Kidney epithelial cell (primary cell): ENCODE results near the gene DSCAML1. TPM values are rescaled to one million over a fixed set of nuclear protein-coding genes. Genes with fewer than 3 reads are reported as not detected.
A peak's percentile ranks its signal among the peaks of the same experiment; 100 is the strongest.

Experiments
- DNase-seq: peaks from one replicate; pipeline ENCODE4 v3.0.0-alpha.2; 2010; ENCODE audit warnings: low read depth
- H3K27me3 ChIP-seq: 2 replicates; pipeline ENCODE4 v1.6.0; 2011; ENCODE audit warnings: low read length; ENCODE audit not compliant: control insufficient read depth, insufficient read depth
- H3K36me3 ChIP-seq: 2 replicates; pipeline ENCODE4 v1.5.1; 2011; ENCODE audit warnings: low read length; ENCODE audit not compliant: control insufficient read depth, insufficient read depth
- H3K4me3 ChIP-seq: 2 replicates; pipeline ENCODE4 v1.5.1; 2011; ENCODE audit warnings: low read depth, mild to moderate bottlenecking, control low read depth, low read length
- total RNA-seq: library from RNA; depleted of rRNA; stranded (reverse); fragments of >200 nt; gene quantifications from 2 replicates; pipeline ENCODE4 v1.2.3, GENCODE V29; 2015
- TF ChIP-seq, protein P1 (sequence below): IDR thresholded peaks from 2 replicates; pipeline ENCODE4 v1.5.1; 2011; ENCODE audit warnings: mild to moderate bottlenecking, moderate library complexity, low read length, control low read depth, inconsistent platforms; ENCODE audit not compliant: insufficient read depth, poor library complexity, severe bottlenecking

DSCAML1 gene
- total RNA-seq, 1 donor from 2014 or later: 3.1 TPM

- TF ChIP-seq, protein P1, sequence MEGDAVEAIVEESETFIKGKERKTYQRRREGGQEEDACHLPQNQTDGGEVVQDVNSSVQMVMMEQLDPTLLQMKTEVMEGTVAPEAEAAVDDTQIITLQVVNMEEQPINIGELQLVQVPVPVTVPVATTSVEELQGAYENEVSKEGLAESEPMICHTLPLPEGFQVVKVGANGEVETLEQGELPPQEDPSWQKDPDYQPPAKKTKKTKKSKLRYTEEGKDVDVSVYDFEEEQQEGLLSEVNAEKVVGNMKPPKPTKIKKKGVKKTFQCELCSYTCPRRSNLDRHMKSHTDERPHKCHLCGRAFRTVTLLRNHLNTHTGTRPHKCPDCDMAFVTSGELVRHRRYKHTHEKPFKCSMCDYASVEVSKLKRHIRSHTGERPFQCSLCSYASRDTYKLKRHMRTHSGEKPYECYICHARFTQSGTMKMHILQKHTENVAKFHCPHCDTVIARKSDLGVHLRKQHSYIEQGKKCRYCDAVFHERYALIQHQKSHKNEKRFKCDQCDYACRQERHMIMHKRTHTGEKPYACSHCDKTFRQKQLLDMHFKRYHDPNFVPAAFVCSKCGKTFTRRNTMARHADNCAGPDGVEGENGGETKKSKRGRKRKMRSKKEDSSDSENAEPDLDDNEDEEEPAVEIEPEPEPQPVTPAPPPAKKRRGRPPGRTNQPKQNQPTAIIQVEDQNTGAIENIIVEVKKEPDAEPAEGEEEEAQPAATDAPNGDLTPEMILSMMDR: no peak
- H3K36me3 ChIP-seq: no peaks in the 10 kb centered on the region
These were observed 28.6 kb upstream of the DSCAML1 start for GRCh38 chr11:117825538-117826189.

GRCh38 chr11:117824571-117825537 lies 27.8 kb upstream of the DSCAML1 start, which contains the start of gene FXYD2:
Gene FXYD2, minus strand, starts transcription at chr11:117824744. Its CDS starts 66 bp downstream, at chr11:117824678.
- Histone ChIP-seq H3K36me3 (no peaks in the 10 kb centered on the region), H3K27me3 (no peaks in the 10 kb centered on the region), H3K4me3 (peak within 1 kb of the TSS; percentile 56)
- no peak for DNase-seq
- TF ChIP-seq, protein P1: no peak

More at GRCh38 chr11:117825538-117826189, 28.6 kb upstream of the DSCAML1 start:
- Histone ChIP-seq H3K4me3 (no peak overlapping the region), H3K27me3 (no peaks in the 10 kb centered on the region)
- no peak for DNase-seq

DNA sequence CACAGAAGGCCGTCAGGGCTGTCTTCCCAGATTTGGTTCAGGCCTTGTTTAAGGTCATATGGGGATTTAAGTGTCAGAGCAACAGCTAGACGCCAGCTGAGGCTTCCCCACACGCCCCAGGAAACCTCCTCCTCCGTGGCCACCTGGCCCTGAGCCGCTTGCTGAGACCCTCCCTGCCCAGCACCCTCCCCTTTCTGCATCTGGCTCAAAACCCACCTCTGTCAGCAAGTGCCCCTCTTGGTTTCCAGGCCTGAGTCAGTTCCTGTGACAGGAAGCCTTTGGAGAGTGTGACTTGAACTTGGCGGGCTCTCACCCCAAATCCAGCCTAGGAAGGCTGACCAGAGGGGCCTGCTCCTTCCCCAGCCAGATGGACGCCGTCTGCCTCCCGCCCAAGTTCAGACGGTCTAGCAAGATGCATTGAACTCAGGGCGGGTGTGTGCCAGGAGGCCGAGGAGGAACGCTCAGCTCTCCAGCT lies 27.0 kb upstream of the DSCAML1 start:
- Histone ChIP-seq H3K4me3 (peak overlapping the region; percentile 56), H3K36me3 (no peaks in the 10 kb centered on the region), H3K27me3 (no peaks in the 10 kb centered on the region)
- TF ChIP-seq, protein P1: no peak
- no peak for DNase-seq

DNA sequence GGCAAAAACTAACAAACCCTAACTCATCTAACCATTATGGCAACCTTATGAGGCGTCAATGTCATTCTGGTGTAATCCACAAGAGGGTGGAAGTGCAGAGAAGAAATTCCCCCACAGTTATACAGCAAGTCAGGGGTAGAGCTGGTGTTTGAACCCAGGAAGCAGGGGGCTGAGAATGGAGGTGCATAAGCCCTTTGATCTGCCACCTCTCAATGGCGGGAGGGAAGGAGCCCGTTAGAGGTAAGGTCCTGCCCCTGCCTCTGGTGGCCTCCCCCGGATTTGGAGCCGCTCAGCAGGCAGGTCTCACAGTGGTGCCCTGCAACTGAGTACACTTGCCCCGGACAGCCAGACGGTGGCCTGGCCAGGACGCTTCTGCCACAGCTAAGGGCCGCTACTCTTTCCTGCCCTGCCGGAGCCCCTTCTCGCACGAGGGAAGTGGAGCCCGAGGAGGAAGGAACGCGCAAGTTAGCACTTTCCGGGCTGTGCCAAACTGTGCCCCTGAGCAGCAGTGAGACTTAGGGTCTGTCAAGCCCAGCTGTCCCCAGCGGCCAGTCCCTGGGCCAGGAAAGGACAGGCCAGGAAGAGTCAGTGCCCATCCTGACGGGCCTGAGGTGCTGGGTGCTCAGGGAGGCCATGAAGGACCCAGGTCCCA lies 26.4 kb upstream of the DSCAML1 start:
- TF ChIP-seq, protein P1: no peak
- Histone ChIP-seq H3K4me3 (peak overlapping the region; percentile 56), H3K36me3 (no peaks in the 10 kb centered on the region), H3K27me3 (no peaks in the 10 kb centered on the region)
- DNase-seq: no peak

- no peak for DNase-seq
- Histone ChIP-seq H3K27me3 (no peaks in the 10 kb centered on the region), H3K36me3 (no peaks in the 10 kb centered on the region), H3K4me3 (peak overlapping the region; percentile 56)
- TF ChIP-seq, protein P1: peak; percentile 92
These were observed 25.3 kb upstream of the DSCAML1 start for GRCh38 chr11:117822074-117823033.
